ENCODE data around the gene EVX2. TPM values are rescaled to one million over a fixed set of nuclear protein-coding genes. Genes with fewer than 3 reads are reported as not detected.

Gene EVX2
- total and polyA plus RNA-seq, 9 of the 15 experiments (the other 6 are each of a cell fraction or from before 2014, with no cell fraction given) = not detected

GRCh38 chr2:176103194-176103593 is 19.4 kb upstream of the EVX2 start (continued):
- TF ChIP-seq CHD7 (IDR thresholded peaks at IDR 0.05; ENCODE audit: low read depth, low read length) (no peak), ZNF764 (CRISPR knock-in tag; IDR thresholded peaks at IDR 0.05; ENCODE audit: low read depth) (no peak)
